WTC11 (cell line): ENCODE measurements around the gene QKI. TPM values are rescaled to one million over a fixed set of nuclear protein-coding genes. Genes with fewer than 3 reads are reported as not detected.
A peak's percentile ranks its signal among the peaks of the same experiment; 100 is the strongest.

ENCODE experiments used
- ATAC-seq: fragments of 200-7000 bp; cut with Tn5 transposase; 2 replicates; pipeline ENCODE4 v1.10.0; 2021; ENCODE audit warnings: mild to moderate bottlenecking, moderate library complexity
- CTCF ChIA-PET: fragments of 300-600 bp; sonication (Branson Sonifier 250); formaldehyde crosslinking; loops from one replicate; lab custom pipeline; 2021; ENCODE audit warnings: antibody characterized with exemption; lab: Charles Lee
- POLR2A ChIA-PET: fragments of 350-600 bp; sonication (Branson Sonifier 250); formaldehyde crosslinking; loops from one replicate; lab custom pipeline; 2021; ENCODE audit warnings: antibody characterized with exemption; lab: Charles Lee
- DNase-seq: peaks from one replicate; pipeline ENCODE4 v3.0.0; 2021; ENCODE audit warnings: low spot score
- H3K27ac Mint-ChIP-seq: 2 replicates; pipeline ENCODE4 v1.8.0; 2021; ENCODE audit warnings: mixed read lengths
- H3K27me3 Mint-ChIP-seq: 2 replicates; pipeline ENCODE4 v1.8.0; 2021; ENCODE audit warnings: low read depth, mild to moderate bottlenecking, moderate library complexity, mixed read lengths
- H3K36me3 Mint-ChIP-seq: 2 replicates; pipeline ENCODE4 v1.8.0; 2021; ENCODE audit warnings: mixed read lengths
- H3K4me1 Mint-ChIP-seq: 2 replicates; pipeline ENCODE4 v1.8.0; 2022; ENCODE audit warnings: mixed read lengths
- H3K4me3 Mint-ChIP-seq: 2 replicates; pipeline ENCODE4 v1.8.0; 2021; ENCODE audit warnings: mild to moderate bottlenecking, moderate library complexity, mixed read lengths
- H3K9me3 Mint-ChIP-seq: 2 replicates; pipeline ENCODE4 v1.8.0; 2021; ENCODE audit warnings: mixed read lengths
- ATF1 ChIP-seq: sonication (generic); formaldehyde crosslinking; IDR thresholded peaks from 2 replicates; pipeline ENCODE4 v1.8.1; 2023; ENCODE audit warnings: mild to moderate bottlenecking, moderate library complexity, missing genetic modification reagents
- FOXK1 ChIP-seq: sonication (generic); formaldehyde crosslinking; IDR thresholded peaks from 2 replicates; pipeline ENCODE4 v1.8.0; 2022; ENCODE audit warnings: mild to moderate bottlenecking, moderate library complexity, missing genetic modification reagents
- GABPB1 ChIP-seq: sonication (generic); formaldehyde crosslinking; IDR thresholded peaks from 2 replicates; pipeline ENCODE4 v1.8.1; 2023; ENCODE audit warnings: mild to moderate bottlenecking, missing genetic modification reagents
- GRHL2 ChIP-seq: fragments of 250-450 bp; sonication (Bioruptor Pico); IDR thresholded peaks from 2 replicates; pipeline ENCODE4 v1.8.0; 2022; ENCODE audit warnings: mild to moderate bottlenecking, moderate library complexity; ENCODE audit not compliant: insufficient replicate concordance, severe bottlenecking
- KAT7 ChIP-seq: sonication (generic); formaldehyde crosslinking; IDR thresholded peaks from 2 replicates; pipeline ENCODE4 v1.8.1; 2023; ENCODE audit warnings: missing genetic modification reagents, mild to moderate bottlenecking, borderline replicate concordance
- NFYB ChIP-seq: sonication (generic); formaldehyde crosslinking; conservative IDR thresholded peaks from 2 replicates; pipeline ENCODE4 v1.8.0; 2022; ENCODE audit warnings: low read depth, missing genetic modification reagents
- NR2C2 ChIP-seq: sonication (generic); formaldehyde crosslinking; IDR thresholded peaks from 2 replicates; pipeline ENCODE4 v1.8.0; 2022; ENCODE audit warnings: mild to moderate bottlenecking, missing genetic modification reagents
- OVOL2 ChIP-seq: fragments of 250-450 bp; sonication (Bioruptor Pico); IDR thresholded peaks from 2 replicates; pipeline ENCODE4 v1.9.0; 2021; ENCODE audit warnings: mild to moderate bottlenecking, borderline replicate concordance
- RORB ChIP-seq: fragments of 250-450 bp; sonication (Bioruptor Pico); IDR thresholded peaks from 2 replicates; pipeline ENCODE4 v1.9.0; 2021; ENCODE audit warnings: mild to moderate bottlenecking
- SMAD4 ChIP-seq: sonication (generic); formaldehyde crosslinking; IDR thresholded peaks from 2 replicates; pipeline ENCODE4 v1.8.0; 2022; ENCODE audit warnings: mild to moderate bottlenecking, missing genetic modification reagents
- SOX15 ChIP-seq: fragments of 250-450 bp; sonication (Bioruptor Pico); IDR thresholded peaks from 2 replicates; pipeline ENCODE4 v1.9.0; 2021; ENCODE audit warnings: mild to moderate bottlenecking
- TCF7 ChIP-seq: sonication (generic); formaldehyde crosslinking; IDR thresholded peaks from 2 replicates; pipeline ENCODE4 v1.8.0; 2022; ENCODE audit warnings: mild to moderate bottlenecking, low read depth, missing genetic modification reagents, moderate library complexity
- TEAD4 ChIP-seq: sonication (generic); formaldehyde crosslinking; IDR thresholded peaks from 2 replicates; pipeline ENCODE4 v1.8.0; 2022; ENCODE audit warnings: mild to moderate bottlenecking, missing genetic modification reagents
- ZNF263 ChIP-seq: sonication (generic); formaldehyde crosslinking; IDR thresholded peaks from 2 replicates; pipeline ENCODE4 v1.8.1; 2022; ENCODE audit warnings: low read depth, mild to moderate bottlenecking, moderate library complexity, missing genetic modification reagents
- ZNF281 ChIP-seq: sonication (generic); formaldehyde crosslinking; IDR thresholded peaks from 2 replicates; pipeline ENCODE4 v1.8.0; 2023; ENCODE audit warnings: mild to moderate bottlenecking, missing genetic modification reagents
- ZSCAN18 ChIP-seq: fragments of 250-450 bp; sonication (Bioruptor Pico); IDR thresholded peaks from 2 replicates; pipeline ENCODE4 v2.1.2; 2022; ENCODE audit warnings: mild to moderate bottlenecking, moderate library complexity
- total RNA-seq: library from RNA; stranded (reverse); gene quantifications from 3 replicates; pipeline ENCODE4 v1.2.3, GENCODE V29; 2021
- TF ChIP-seq, protein P1 (sequence below): fragments of 250-450 bp; sonication (Bioruptor Pico); IDR thresholded peaks from 2 replicates; pipeline ENCODE4 v1.9.0; 2021; ENCODE audit warnings: mild to moderate bottlenecking
- TF ChIP-seq, protein P2 (sequence below): sonication (generic); formaldehyde crosslinking; IDR thresholded peaks from 2 replicates; pipeline ENCODE4 v1.8.1; 2022; ENCODE audit warnings: missing genetic modification reagents, borderline replicate concordance
- TF ChIP-seq, protein P3 (sequence below): fragments of 200-600 bp; IDR thresholded peaks from 2 replicates; pipeline ENCODE4 v1.8.0; 2022; ENCODE audit warnings: antibody characterized with exemption
- TF ChIP-seq, protein P4 (sequence below): sonication (generic); formaldehyde crosslinking; IDR thresholded peaks from 2 replicates; pipeline ENCODE4 v1.8.1; 2022; ENCODE audit warnings: low read depth, missing genetic modification reagents, borderline replicate concordance

The QKI gene
- total RNA-seq, 1 experiment from 2014 or later: 145 TPM

DNA sequence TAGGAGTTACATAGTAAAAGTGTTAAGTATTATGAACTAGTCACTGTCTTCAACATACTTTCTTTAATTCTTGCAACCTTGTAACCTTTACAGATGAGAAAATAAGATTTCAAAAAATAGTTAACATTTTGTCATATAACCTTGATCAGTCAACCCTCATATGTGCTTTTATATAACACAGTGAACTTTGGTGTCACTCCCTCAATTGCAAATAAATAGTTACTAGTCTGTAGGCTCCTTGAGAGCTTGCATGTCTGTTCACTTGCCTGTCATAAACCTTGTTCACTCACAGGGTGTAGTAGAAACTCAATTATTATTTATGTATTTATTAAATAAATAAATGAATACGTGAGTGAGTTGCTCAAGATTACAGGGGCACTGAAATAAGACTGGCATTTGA is 107.5 kb downstream of the QKI start:
- H3K27me3 Mint-ChIP-seq: no peaks in the 10 kb centered on the region
- ATAC-seq: no peak
- H3K4me1 Mint-ChIP-seq: peaks cover 46% of the 10 kb centered on the region
- DNase-seq: no peak
- H3K4me3 Mint-ChIP-seq: no peak overlapping the region
- ChIA-PET CTCF (no interaction called here), POLR2A (no interaction called here)
- H3K9me3 Mint-ChIP-seq: no peaks in the 10 kb centered on the region
- H3K27ac Mint-ChIP-seq: peak overlapping the region; percentile 61
- TF ChIP-seq SMAD4 (CRISPR knock-in tag) (no peak), GRHL2 (CRISPR knock-in tag) (no peak), RORB (no peak), OVOL2 (no peak), ZNF281 (CRISPR knock-in tag) (no peak), ATF1 (no peak), KAT7 (no peak), NFYB (CRISPR knock-in tag) (no peak), SOX15 (CRISPR knock-in tag) (no peak), NR2C2 (CRISPR knock-in tag) (no peak), TCF7 (CRISPR knock-in tag) (no peak)
- no peaks in the 10 kb centered on the region for H3K36me3 Mint-ChIP-seq

- no peak overlapping the region for H3K4me3 Mint-ChIP-seq
- no peaks in the 10 kb centered on the region for H3K36me3 Mint-ChIP-seq
- no peaks in the 10 kb centered on the region for H3K9me3 Mint-ChIP-seq
- peaks cover 61% of the 10 kb centered on the region for H3K4me1 Mint-ChIP-seq
- TF ChIP-seq, protein P1, sequence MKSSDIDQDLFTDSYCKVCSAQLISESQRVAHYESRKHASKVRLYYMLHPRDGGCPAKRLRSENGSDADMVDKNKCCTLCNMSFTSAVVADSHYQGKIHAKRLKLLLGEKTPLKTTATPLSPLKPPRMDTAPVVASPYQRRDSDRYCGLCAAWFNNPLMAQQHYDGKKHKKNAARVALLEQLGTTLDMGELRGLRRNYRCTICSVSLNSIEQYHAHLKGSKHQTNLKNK: no peak
- TF ChIP-seq, protein P2, sequence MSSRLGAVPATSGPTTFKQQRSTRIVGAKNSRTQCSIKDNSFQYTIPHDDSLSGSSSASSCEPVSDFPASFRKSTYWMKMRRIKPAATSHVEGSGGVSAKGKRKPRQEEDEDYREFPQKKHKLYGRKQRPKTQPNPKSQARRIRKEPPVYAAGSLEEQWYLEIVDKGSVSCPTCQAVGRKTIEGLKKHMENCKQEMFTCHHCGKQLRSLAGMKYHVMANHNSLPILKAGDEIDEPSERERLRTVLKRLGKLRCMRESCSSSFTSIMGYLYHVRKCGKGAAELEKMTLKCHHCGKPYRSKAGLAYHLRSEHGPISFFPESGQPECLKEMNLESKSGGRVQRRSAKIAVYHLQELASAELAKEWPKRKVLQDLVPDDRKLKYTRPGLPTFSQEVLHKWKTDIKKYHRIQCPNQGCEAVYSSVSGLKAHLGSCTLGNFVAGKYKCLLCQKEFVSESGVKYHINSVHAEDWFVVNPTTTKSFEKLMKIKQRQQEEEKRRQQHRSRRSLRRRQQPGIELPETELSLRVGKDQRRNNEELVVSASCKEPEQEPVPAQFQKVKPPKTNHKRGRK (CRISPR knock-in tag): no peak
- TF ChIP-seq FOXK1 (CRISPR knock-in tag) (no peak), ZNF263 (CRISPR knock-in tag) (no peak), GABPB1 (CRISPR knock-in tag) (no peak)
- TF ChIP-seq, all 79 proteins: peak for 0
- ATAC-seq: no peak
- no peak for DNase-seq
- ChIA-PET CTCF (interaction anchor here (0.5 kb wide), 1 partner anchor 100 kb away, joined by 3 read pairs; no protein-coding TSS in a partner anchor), POLR2A (no interaction called here)
- H3K27me3 Mint-ChIP-seq: no peaks in the 10 kb centered on the region
- no peak overlapping the region for H3K27ac Mint-ChIP-seq
Observed at GRCh38 chr6:163525926-163526325, 111.4 kb downstream of the QKI start.

GRCh38 chr6:163526346-163526745 is 111.8 kb downstream of the QKI start:
- Mint-ChIP-seq H3K36me3 (no peaks in the 10 kb centered on the region), H3K27me3 (no peaks in the 10 kb centered on the region)
- POLR2A ChIA-PET: no interaction called here

More at GRCh38 chr6:163526346-163526745, 111.8 kb downstream of the QKI start:
- CTCF ChIA-PET: interaction anchor here (0.5 kb wide), 1 partner anchor 100 kb away, joined by 3 read pairs; no protein-coding TSS in a partner anchor
- no peak for ATAC-seq
- H3K27ac Mint-ChIP-seq: no peak overlapping the region; the same call in 1 of the 2 replicates
- H3K4me1 Mint-ChIP-seq: peaks cover 65% of the 10 kb centered on the region
- no peak for DNase-seq
- no peaks in the 10 kb centered on the region for H3K9me3 Mint-ChIP-seq
- H3K4me3 Mint-ChIP-seq: no peak overlapping the region
- TF ChIP-seq, protein P3, sequence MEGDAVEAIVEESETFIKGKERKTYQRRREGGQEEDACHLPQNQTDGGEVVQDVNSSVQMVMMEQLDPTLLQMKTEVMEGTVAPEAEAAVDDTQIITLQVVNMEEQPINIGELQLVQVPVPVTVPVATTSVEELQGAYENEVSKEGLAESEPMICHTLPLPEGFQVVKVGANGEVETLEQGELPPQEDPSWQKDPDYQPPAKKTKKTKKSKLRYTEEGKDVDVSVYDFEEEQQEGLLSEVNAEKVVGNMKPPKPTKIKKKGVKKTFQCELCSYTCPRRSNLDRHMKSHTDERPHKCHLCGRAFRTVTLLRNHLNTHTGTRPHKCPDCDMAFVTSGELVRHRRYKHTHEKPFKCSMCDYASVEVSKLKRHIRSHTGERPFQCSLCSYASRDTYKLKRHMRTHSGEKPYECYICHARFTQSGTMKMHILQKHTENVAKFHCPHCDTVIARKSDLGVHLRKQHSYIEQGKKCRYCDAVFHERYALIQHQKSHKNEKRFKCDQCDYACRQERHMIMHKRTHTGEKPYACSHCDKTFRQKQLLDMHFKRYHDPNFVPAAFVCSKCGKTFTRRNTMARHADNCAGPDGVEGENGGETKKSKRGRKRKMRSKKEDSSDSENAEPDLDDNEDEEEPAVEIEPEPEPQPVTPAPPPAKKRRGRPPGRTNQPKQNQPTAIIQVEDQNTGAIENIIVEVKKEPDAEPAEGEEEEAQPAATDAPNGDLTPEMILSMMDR: no peak
- no peak for TF ChIP-seq TEAD4 (CRISPR knock-in tag)
- TF ChIP-seq ZSCAN18: no peak
- TF ChIP-seq, protein P4, sequence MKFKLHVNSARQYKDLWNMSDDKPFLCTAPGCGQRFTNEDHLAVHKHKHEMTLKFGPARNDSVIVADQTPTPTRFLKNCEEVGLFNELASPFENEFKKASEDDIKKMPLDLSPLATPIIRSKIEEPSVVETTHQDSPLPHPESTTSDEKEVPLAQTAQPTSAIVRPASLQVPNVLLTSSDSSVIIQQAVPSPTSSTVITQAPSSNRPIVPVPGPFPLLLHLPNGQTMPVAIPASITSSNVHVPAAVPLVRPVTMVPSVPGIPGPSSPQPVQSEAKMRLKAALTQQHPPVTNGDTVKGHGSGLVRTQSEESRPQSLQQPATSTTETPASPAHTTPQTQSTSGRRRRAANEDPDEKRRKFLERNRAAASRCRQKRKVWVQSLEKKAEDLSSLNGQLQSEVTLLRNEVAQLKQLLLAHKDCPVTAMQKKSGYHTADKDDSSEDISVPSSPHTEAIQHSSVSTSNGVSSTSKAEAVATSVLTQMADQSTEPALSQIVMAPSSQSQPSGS (CRISPR knock-in tag): no peak
